H1 (cell line): ENCODE data around the gene ZNF277. TPM values are rescaled to one million over a fixed set of nuclear protein-coding genes. Genes with fewer than 3 reads are reported as not detected.

Experiments used
- CTCF ChIA-PET: fragments of 300-600 bp; sonication (Branson Sonifier 250); formaldehyde crosslinking; loops from one replicate; lab custom pipeline; 2021; ENCODE audit not compliant: partially characterized antibody; lab: Charles Lee
- POLR2A ChIA-PET: fragments of 300-600 bp; sonication (Branson Sonifier 250); formaldehyde crosslinking; loops from one replicate; lab custom pipeline; 2021; ENCODE audit warnings: inconsistent platforms; ENCODE audit not compliant: partially characterized antibody; lab: Charles Lee
- DNase-seq, 2 experiments: peaks; one replicate each; pipeline versions ENCODE4 v3.0.0 to v3.0.0-alpha.2; 2010 to 2022; ENCODE audit warnings: low spot score in 2 of 2, low read depth in 1 of 2, mixed read lengths in 1 of 2
- FAIRE-seq: peaks from 2 replicates; lab custom pipeline; 2011; peaks lifted over from hg19 to GRCh38; lab: Jason Lieb, UNC
- H2AFZ ChIP-seq: 2 replicates; pipeline ENCODE4 v1.8.1; 2012; ENCODE audit warnings: low read length, inconsistent platforms
- H2AK5ac ChIP-seq: 2 replicates; pipeline ENCODE4 v1.6.1; 2013; ENCODE audit warnings: low read depth, low read length
- H2BK120ac ChIP-seq: replicated peaks from 2 replicates; pipeline ENCODE3; 2013; ENCODE audit warnings: low read depth, low read length, inconsistent platforms
- H2BK12ac ChIP-seq: 2 replicates; pipeline ENCODE4 v1.6.1; 2013; ENCODE audit warnings: low read depth, low read length
- H2BK15ac ChIP-seq: 2 replicates; pipeline ENCODE4 v1.6.1; 2013; ENCODE audit warnings: low read length
- H2BK20ac ChIP-seq: 2 replicates; pipeline ENCODE4 v1.6.1; 2013; ENCODE audit warnings: low read length
- H2BK5ac ChIP-seq: 2 replicates; pipeline ENCODE4 v1.6.1; 2013; ENCODE audit warnings: low read depth, low read length
- H3K14ac ChIP-seq: 2 replicates; pipeline ENCODE4 v1.6.1; 2013; ENCODE audit warnings: inconsistent platforms; ENCODE audit not compliant: insufficient read length
- H3K18ac ChIP-seq: 2 replicates; pipeline ENCODE4 v1.6.1; 2013; ENCODE audit warnings: low read length; ENCODE audit errors: extremely low read depth
- H3K23ac ChIP-seq: 2 replicates; pipeline ENCODE4 v1.6.1; 2013; ENCODE audit warnings: inconsistent platforms; ENCODE audit not compliant: insufficient read length
- H3K23me2 ChIP-seq: 2 replicates; pipeline ENCODE4 v1.6.1; 2013; ENCODE audit warnings: low read depth, low read length
- H3K27ac ChIP-seq: 2 replicates; pipeline ENCODE4 v1.6.1; 2011; ENCODE audit warnings: low read depth, low read length, inconsistent platforms
- H3K27me3 ChIP-seq, 4 experiments: replicated peaks in 1 of 4; 1 replicate in 1 of 4; 2 replicates in 3 of 4; pipeline versions ENCODE4 v1.6.1 to v1.8.1; 2011 to 2013; ENCODE audit warnings: low read length in 3 of 4, mild to moderate bottlenecking in 3 of 4, inconsistent platforms in 2 of 4, mixed read lengths in 2 of 4, moderate library complexity in 1 of 4; ENCODE audit not compliant: control insufficient read depth in 3 of 4, insufficient read depth in 3 of 4; ENCODE audit errors: extremely low read depth in 1 of 4
- H3K36me3 ChIP-seq, 4 experiments: 2 replicates each; pipeline versions ENCODE4 v1.6.1 to v1.8.1; 2011 to 2013; ENCODE audit warnings: mild to moderate bottlenecking in 4 of 4, low read length in 3 of 4, moderate library complexity in 2 of 4, control low read depth in 1 of 4, inconsistent platforms in 1 of 4; ENCODE audit not compliant: insufficient read depth in 4 of 4, control insufficient read depth in 2 of 4
- H3K4ac ChIP-seq: replicated peaks from 2 replicates; pipeline ENCODE3; 2013; ENCODE audit warnings: low read length, low read depth, mixed read lengths, inconsistent platforms; ENCODE audit not compliant: insufficient read length
- H3K4me1 ChIP-seq, 4 experiments: replicated peaks in 1 of 4; 1 replicate in 1 of 4; 2 replicates in 3 of 4; pipeline versions ENCODE4 v1.6.1 to v1.8.1; 2011 to 2013; ENCODE audit warnings: low read length in 3 of 4, inconsistent platforms in 2 of 4, mixed read lengths in 1 of 4; ENCODE audit not compliant: insufficient read depth in 4 of 4, control insufficient read depth in 3 of 4
- H3K4me2 ChIP-seq, 2 experiments: 2 replicates each; pipeline versions ENCODE4 v1.6.1 to v1.8.1; 2011 to 2013; ENCODE audit warnings: low read depth in 2 of 2, low read length in 2 of 2, control low read depth in 1 of 2, inconsistent platforms in 1 of 2, mild to moderate bottlenecking in 1 of 2; ENCODE audit not compliant: insufficient read depth in 1 of 2
- H3K4me3 ChIP-seq, 4 experiments: fragments of 200-600, 300-600 bp in 1 of 4; sonication (generic), shearing (Covaris generic), sonication (Bioruptor Twin) in 1 of 4; 2 replicates each; pipeline versions ENCODE4 v1.5.1 to v1.8.1; 2011 to 2016; ENCODE audit warnings: low read length in 4 of 4, low read depth in 3 of 4, control low read depth in 2 of 4, inconsistent platforms in 2 of 4, mild to moderate bottlenecking in 2 of 4, mixed read lengths in 1 of 4, moderate library complexity in 1 of 4; ENCODE audit not compliant: insufficient read depth in 2 of 4; ENCODE audit errors: extremely low read depth in 1 of 4
- H3K56ac ChIP-seq: replicated peaks from 2 replicates; pipeline ENCODE3; 2013; ENCODE audit warnings: low read depth, mild to moderate bottlenecking, mixed read lengths, low read length, inconsistent platforms; ENCODE audit not compliant: insufficient read length
- H3K79me1 ChIP-seq: 2 replicates; pipeline ENCODE4 v1.6.1; 2013; ENCODE audit warnings: low read depth, low read length, control low read depth
- H3K79me2 ChIP-seq, 2 experiments: 2 replicates each; pipeline versions ENCODE4 v1.6.1 to v1.8.1; 2012 to 2013; ENCODE audit warnings: low read length in 2 of 2, mild to moderate bottlenecking in 2 of 2, inconsistent platforms in 1 of 2; ENCODE audit not compliant: insufficient read depth in 2 of 2, control insufficient read depth in 1 of 2
- H3K9ac ChIP-seq, 4 experiments: replicated peaks in 1 of 4; 1 replicate in 1 of 4; 2 replicates in 3 of 4; pipeline versions ENCODE4 v1.6.1 to v1.8.1; 2011 to 2013; ENCODE audit warnings: low read depth in 3 of 4, low read length in 3 of 4, control low read depth in 2 of 4, mild to moderate bottlenecking in 2 of 4, moderate library complexity in 2 of 4, inconsistent platforms in 1 of 4; ENCODE audit errors: extremely low read depth in 1 of 4
- H3K9me3 ChIP-seq, 2 experiments: 2 replicates each; pipeline versions ENCODE4 v1.6.1 to v1.8.1; 2012 to 2013; ENCODE audit warnings: mild to moderate bottlenecking in 2 of 2, moderate library complexity in 2 of 2, control low read depth in 1 of 2, inconsistent platforms in 1 of 2, low read depth in 1 of 2, low read length in 1 of 2, mixed read lengths in 1 of 2; ENCODE audit not compliant: insufficient read depth in 2 of 2
- H4K20me1 ChIP-seq, 2 experiments: replicated peaks in 1 of 2; 2 replicates each; pipeline versions ENCODE3 to v1.8.1; 2011 to 2013; ENCODE audit warnings: inconsistent platforms in 2 of 2, low read length in 2 of 2, mild to moderate bottlenecking in 1 of 2; ENCODE audit not compliant: insufficient read depth in 2 of 2, control insufficient read depth in 1 of 2
- H4K5ac ChIP-seq: 2 replicates; pipeline ENCODE4 v1.6.1; 2013; ENCODE audit warnings: low read length, low read depth, mixed read lengths, inconsistent platforms; ENCODE audit not compliant: insufficient read length
- H4K8ac ChIP-seq: 2 replicates; pipeline ENCODE4 v1.8.0; 2013; ENCODE audit warnings: mild to moderate bottlenecking, moderate library complexity, low read length, inconsistent platforms; ENCODE audit not compliant: insufficient read depth; ENCODE audit errors: extremely low read depth
- H4K91ac ChIP-seq: replicated peaks from 2 replicates; pipeline ENCODE3; 2013; ENCODE audit warnings: low read length, mixed read lengths, inconsistent platforms; ENCODE audit not compliant: insufficient read length
- CEBPB ChIP-seq: IDR thresholded peaks from 2 replicates; pipeline ENCODE4 v1.6.1; 2012; ENCODE audit warnings: low read depth, low read length
- CREB1 ChIP-seq: IDR thresholded peaks from 2 replicates; pipeline ENCODE4 v1.6.1; 2012; ENCODE audit warnings: inconsistent platforms
- HDAC2 ChIP-seq, 2 experiments: fragments of 300-600 bp in 1 of 2; sonication (generic) in 1 of 2; IDR thresholded peaks; 2 replicates each; pipeline ENCODE4 v1.6.1; 2011 to 2012; ENCODE audit warnings: low read depth in 2 of 2, low read length in 2 of 2, mild to moderate bottlenecking in 2 of 2, moderate library complexity in 2 of 2, borderline replicate concordance in 1 of 2, inconsistent platforms in 1 of 2
- JUN ChIP-seq: IDR thresholded peaks from 2 replicates; pipeline ENCODE4 v1.6.1; 2011; ENCODE audit warnings: low read depth, mild to moderate bottlenecking, improper control_type of control experiment, low read length
- KDM1A ChIP-seq: fragments of 200-600, 300-600 bp; sonication (generic); IDR thresholded peaks from 2 replicates; pipeline ENCODE4 v1.7.1; 2016; ENCODE audit warnings: mild to moderate bottlenecking, low read length, borderline replicate concordance
- KDM4A ChIP-seq: IDR thresholded peaks from one replicate; pipeline ENCODE4 v1.7.1; 2012; ENCODE audit warnings: low read depth, mild to moderate bottlenecking, moderate library complexity, low read length, inconsistent platforms; ENCODE audit not compliant: severe bottlenecking
- KDM5A ChIP-seq: fragments of 200-600 bp; IDR thresholded peaks from 2 replicates; pipeline ENCODE4 v1.7.1; 2012; ENCODE audit warnings: mild to moderate bottlenecking, low read length, inconsistent platforms, mixed read lengths
- NANOG ChIP-seq: IDR thresholded peaks from 2 replicates; pipeline ENCODE4 v1.6.1; 2011; ENCODE audit warnings: low read length, low read depth, mild to moderate bottlenecking, inconsistent platforms; ENCODE audit not compliant: insufficient read depth, poor library complexity, severe bottlenecking
- NRF1 ChIP-seq: IDR thresholded peaks from 2 replicates; pipeline ENCODE4 v1.6.1; 2011; ENCODE audit warnings: mild to moderate bottlenecking, low read depth, low read length, improper control_type of control experiment
- POU5F1 ChIP-seq: IDR thresholded peaks from 2 replicates; pipeline ENCODE4 v1.6.1; 2011; ENCODE audit warnings: low read depth, mild to moderate bottlenecking, low read length, moderate library complexity
- RBBP5 ChIP-seq: IDR thresholded peaks from 2 replicates; pipeline ENCODE4 v1.7.1; 2012; ENCODE audit warnings: low read depth, mild to moderate bottlenecking, inconsistent platforms, low read length, moderate library complexity, borderline replicate concordance
- WGBS, 2 experiments: shearing (Covaris generic) in 1 of 2; methylation state at CpG; one replicate each; pipeline versions ENCODE4 v1.1.6 to v1.1.7; 2013 to 2015; ENCODE audit warnings: low lambda C conversion rate in 2 of 2, mixed read lengths in 2 of 2, inconsistent platforms in 1 of 2, low coverage in 1 of 2, missing lambda C conversion rate in 1 of 2; ENCODE audit not compliant: insufficient replicate concordance in 2 of 2, insufficient coverage in 1 of 2, insufficient read length in 1 of 2; ENCODE audit errors: extremely low coverage in 1 of 2, missing lambda C conversion rate in 1 of 2; 5-methylcytosine and 5-hydroxymethylcytosine counted together
- polyA plus RNA-seq, 7 experiments: library from polyadenylated mRNA; depleted of rRNA in 3 of 7; stranded (reverse) in 5 of 7; unstranded in 2 of 7; fragments of >200 nt in 5 of 7; fragments of 200-250 nt in 2 of 7; gene quantifications; 1 replicate in 5 of 7; 2 replicates in 1 of 7; 4 replicates in 1 of 7; pipeline versions ENCODE4 v1.2.1 to v1.2.3, GENCODE V29; 2011 to 2013; ENCODE audit warnings: missing spikeins in 2 of 7, mixed read lengths in 2 of 7
- total RNA-seq: library from RNA; stranded (reverse); fragmentation: NEBNext Ultra II Directional; extraction: Animal tissue kit (Norgen Biotek cat#: 25700); gene quantifications from 2 replicates; pipeline ENCODE4 v1.2.1, GENCODE V29; 2021
- TF ChIP-seq, protein P1 (sequence below): IDR thresholded peaks from 2 replicates; pipeline ENCODE4 v1.6.1; 2011; ENCODE audit warnings: low read depth, mild to moderate bottlenecking, low read length; ENCODE audit not compliant: insufficient read depth

ZNF277 gene
- total and polyA plus RNA-seq, 2 of the 8 experiments (the other 6 are each of a cell fraction or from before 2014, with no cell fraction given) = 5.1 to 21.7 TPM

DNA sequence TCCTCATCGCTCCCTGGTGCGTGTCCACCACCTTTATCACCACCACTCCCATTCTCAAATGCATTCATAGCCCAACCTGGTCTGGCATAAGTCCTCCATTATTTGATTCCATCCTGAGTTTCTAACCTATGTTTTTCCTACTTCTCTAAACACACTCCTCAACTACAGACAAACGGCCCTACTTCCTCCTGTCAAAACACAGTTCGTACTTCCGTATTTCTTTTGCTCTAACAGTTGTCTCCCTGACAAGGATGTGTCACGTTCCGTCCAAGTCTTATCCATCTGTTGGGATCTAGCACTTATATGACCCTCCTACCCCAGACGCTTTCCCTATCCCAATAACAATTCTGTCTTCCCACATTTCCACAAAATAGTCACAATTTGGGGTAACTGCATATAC, 47.1 kb upstream of the ZNF277 start:
- WGBS, 2 experiments = 93% methylated on average over 8 of the region's 8 CpGs; no CpG with 5 or more reads in 1 of the 2 experiments
- no peak overlapping the region; the same call in 1 of the 2 replicates for H2AK5ac ChIP-seq
- CTCF ChIA-PET = no interaction called here
- H4K20me1 ChIP-seq = peaks cover 0 to 2% of the 10 kb centered on the region in 2 experiments
- H3K4me3 ChIP-seq = no peak overlapping the region
- no peak overlapping the region for H2AFZ ChIP-seq
- H3K4me1 ChIP-seq = peaks cover 3 to 26% (median 17%) of the 10 kb centered on the region in 4 experiments; a peak in 6 of 7 replicates
- no peak overlapping the region for H3K27ac ChIP-seq
- H3K27me3 ChIP-seq = no peaks in the 10 kb centered on the region
- H3K56ac ChIP-seq = no peak overlapping the region
- no peaks in the 10 kb centered on the region for H3K36me3 ChIP-seq
- DNase-seq (no peak), FAIRE-seq (no peak)
- H3K4ac ChIP-seq = peak overlapping the region; percentile 12
- no peak overlapping the region for H3K14ac ChIP-seq
- peak overlapping the region; percentile 26 for H2BK5ac ChIP-seq
- H4K5ac ChIP-seq = no peak overlapping the region
- H3K4me2 ChIP-seq = no peak overlapping the region
- H3K23me2 ChIP-seq = 0 out of 2 replicates have a peak, but pooled peaks cover 2% of the 10 kb centered on the region
- H3K9ac ChIP-seq = no peak overlapping the region
- no peak overlapping the region for H2BK20ac ChIP-seq
- no peak overlapping the region for H3K18ac ChIP-seq
- peak overlapping the region; percentile 53; the same call in 1 of the 2 replicates for H2BK12ac ChIP-seq
- H3K23ac ChIP-seq = no peak overlapping the region
- no peak overlapping the region; the same call in 1 of the 2 replicates for H2BK15ac ChIP-seq
- H4K8ac ChIP-seq = no peak overlapping the region
- no peaks in the 10 kb centered on the region for H3K79me1 ChIP-seq
- peaks cover 0 to 40% of the 10 kb centered on the region in 2 experiments; a peak in 2 of 4 replicates for H3K79me2 ChIP-seq
- H2BK120ac ChIP-seq = no peak overlapping the region
- no peaks in the 10 kb centered on the region for H3K9me3 ChIP-seq
- H4K91ac ChIP-seq = no peak overlapping the region
- POLR2A ChIA-PET = no interaction called here
- TF ChIP-seq POU5F1 (no peak), RBBP5 (no peak), KDM5A (no peak), HDAC2 (IDR thresholded peaks at IDR 0.05; ENCODE audit: borderline replicate concordance in 1 of 2, low read depth in 2 of 2, low read length in 2 of 2) (no peak), NANOG (no peak), KDM4A (no peak), CREB1 (no peak), KDM1A (no peak), NRF1 (no peak), JUN (no peak), CEBPB (no peak)
- TF ChIP-seq, protein P1, sequence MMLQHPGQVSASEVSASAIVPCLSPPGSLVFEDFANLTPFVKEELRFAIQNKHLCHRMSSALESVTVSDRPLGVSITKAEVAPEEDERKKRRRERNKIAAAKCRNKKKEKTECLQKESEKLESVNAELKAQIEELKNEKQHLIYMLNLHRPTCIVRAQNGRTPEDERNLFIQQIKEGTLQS = no peak
